Stimulated activated CD4-positive, alpha-beta T cell treated with anti-CD3 and anti-CD28 coated beads, Interleukin-2, amount 100 ng/mL, for 4 hours (primary cell): ENCODE measurements around the gene YARS1.

ENCODE experiments used
- DNase-seq: peaks from one replicate; pipeline ENCODE4 v3.0.0-alpha.2; 2020; ENCODE audit warnings: low read depth

Gene YARS1

DNA sequence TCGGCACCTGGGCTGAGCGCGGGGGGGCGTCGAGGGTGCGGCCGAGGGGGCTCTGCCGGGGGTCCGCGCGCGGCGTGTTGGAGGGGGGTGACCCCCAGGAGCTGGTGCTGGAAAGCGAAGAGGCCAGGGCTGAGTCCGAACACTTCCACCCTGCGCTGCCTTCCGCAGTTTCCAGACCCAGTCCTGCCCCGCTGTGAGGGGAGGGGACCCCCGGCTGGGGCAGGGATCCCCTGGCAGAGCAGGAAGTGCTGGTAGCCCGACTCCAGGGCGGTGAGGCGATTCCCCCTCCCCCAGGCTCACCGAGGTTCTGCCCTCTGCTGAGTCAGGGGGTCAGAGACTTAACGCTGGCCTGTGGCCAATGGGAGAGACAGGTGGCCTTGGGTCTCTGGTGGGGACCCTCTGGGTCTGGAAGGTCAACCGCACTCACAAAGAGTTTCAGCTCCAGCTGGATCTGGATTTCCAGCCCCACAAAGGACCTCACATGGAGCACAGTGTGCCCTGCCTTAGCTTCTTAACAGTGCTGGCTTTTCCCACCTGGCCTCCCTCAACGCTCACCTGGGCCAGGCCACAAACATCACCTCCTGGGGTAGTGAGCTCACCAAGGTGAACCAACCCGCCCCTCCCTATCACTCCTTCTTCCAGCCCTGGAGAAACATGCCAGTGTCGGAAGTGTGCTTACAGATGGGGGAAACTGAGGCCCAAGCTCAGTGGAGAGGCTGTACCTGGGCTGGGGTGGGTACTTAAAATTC is 74.8 kb downstream of the YARS1 start:
- DNase-seq = no peak

DNA sequence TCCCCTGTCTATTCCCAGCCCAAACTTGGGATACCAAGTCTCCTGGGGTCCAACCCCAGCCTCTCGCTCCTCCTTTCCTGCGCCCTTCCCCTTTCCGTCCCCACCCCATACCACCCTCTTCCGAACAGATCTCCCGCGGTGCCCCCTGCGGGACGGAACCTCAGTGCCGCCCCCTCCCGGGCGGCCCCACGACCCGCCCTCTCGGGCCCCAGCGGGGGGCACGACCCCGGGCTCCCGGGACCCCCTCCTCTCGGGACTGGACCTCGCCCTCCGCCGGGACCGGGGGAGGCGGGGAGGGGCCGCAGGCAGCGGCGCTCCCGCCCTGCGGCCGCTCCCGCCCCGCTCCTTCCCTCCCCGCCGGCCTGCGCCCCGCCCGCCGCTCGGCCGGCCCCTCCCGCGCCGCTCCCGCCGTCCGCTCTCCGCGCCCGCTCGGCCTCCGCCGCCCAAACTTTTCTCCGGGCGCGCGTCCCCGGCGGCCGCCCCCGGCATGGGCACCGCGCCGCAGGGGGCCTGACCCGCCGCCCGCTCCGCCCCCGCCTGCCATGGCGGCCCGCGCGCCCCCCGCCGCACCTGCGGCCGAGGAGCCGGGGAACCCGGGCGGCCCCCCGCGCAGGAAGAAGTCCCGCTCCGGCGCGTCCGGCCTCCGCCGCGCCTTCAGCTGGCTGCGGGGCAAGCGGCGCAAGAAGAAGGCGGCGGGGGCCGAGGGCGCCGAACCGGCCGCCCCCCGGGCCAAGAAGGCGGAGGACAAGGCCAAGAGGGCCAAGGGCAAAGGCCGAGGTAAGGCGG is 75.6 kb downstream of the YARS1 start:
- no peak for DNase-seq

DNA sequence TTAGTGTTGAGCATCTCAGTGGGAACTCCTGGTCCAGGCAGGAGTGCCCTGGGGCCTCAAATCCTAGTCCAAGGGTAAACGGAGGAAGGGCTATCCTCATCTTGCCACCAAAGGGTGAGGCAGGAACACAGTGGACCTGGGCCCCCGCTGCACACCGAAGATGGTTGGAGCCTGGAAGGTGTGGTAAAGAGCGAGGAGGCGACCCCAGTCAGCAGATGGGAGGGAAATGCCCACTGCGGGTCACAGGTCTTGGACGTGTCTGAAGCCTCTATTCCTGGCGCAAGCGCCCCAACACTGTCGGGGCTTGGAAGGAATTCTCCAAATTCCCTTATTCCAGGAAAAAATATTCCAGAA is 76.1 kb downstream of the YARS1 start:
- no peak for DNase-seq

DNA sequence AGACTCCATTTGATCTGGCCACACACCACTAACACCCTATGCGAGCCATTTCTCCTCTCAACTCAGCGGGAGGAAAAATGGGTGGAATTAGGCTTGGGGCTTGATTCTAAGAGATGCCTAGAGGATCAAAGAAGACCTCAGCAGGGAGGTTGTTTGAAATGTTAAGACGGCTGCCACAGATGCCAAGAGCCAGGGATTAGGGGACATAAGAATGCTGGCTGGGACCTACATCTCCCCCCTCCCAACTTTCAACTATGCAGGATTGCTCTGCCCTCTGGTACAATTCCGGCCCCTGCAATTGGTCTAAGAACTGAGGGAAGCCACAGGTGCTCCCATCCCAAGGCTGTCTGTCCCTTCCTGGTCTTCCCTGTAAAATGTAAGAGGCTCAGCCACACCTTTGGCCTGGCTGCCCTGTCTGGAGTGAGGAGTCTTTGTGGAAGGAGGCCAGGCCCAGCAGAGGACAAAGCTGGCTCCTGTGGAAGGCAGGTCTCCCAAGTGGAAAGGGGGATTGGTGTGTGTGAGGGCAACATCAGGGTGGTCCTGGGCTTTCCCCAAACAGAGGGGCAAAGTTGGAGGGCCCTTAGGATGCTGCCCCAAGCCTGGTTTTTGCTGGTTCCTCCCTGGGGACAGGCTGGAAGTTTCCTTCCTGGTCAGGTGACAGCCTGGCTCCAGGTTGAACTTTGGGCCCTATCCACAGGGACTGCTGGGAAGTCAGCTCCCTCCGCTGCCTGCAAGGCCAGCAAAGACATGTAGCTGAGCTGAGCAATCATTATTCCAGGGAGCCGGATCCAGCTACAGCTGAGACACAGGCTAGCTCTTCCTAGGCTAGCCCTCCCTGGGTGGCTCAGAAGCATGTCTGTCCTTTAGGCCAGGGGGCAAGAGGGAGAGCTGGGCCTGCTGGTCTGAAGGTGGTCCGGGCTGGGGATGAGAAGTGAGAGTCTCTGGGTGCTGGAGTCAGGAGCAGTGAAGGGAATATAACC is 80.1 kb downstream of the YARS1 start:
- no peak for DNase-seq

DNA sequence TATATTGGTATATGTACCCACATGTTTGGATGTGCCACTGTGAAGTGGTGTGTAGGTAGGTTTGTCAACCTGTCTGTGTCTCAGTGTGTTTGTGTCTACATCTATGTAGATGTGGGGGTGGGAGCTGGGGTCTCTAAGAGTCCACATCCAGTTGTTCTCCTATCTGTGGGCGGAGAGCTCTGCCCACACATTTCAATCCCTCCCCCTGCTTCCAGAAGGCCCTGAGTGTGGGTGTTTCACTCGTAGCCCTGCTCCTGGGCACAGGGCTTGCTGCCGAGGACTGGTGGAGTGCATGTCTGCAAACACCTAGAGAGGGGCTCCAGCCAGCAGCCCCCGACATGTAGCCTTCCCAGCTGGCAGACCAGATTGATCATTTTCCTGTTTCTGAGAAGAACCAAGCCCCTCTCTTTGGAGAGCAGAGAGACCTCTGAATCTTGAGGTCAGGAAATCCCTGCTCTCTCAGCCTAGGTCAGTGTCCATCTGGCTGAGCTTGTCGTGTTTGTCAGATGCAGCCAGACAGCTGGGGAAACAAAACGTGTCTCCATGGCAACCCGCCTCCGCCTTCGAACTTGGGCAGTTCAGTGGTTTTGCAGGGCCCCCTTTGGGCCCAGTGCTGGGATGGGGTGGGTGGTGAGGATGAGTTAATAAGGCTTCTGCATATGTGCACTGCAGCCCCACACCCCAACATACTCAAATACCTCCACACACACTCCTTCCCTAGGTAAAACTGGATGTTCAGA is 83.4 kb downstream of the YARS1 start:
- no peak for DNase-seq

DNA sequence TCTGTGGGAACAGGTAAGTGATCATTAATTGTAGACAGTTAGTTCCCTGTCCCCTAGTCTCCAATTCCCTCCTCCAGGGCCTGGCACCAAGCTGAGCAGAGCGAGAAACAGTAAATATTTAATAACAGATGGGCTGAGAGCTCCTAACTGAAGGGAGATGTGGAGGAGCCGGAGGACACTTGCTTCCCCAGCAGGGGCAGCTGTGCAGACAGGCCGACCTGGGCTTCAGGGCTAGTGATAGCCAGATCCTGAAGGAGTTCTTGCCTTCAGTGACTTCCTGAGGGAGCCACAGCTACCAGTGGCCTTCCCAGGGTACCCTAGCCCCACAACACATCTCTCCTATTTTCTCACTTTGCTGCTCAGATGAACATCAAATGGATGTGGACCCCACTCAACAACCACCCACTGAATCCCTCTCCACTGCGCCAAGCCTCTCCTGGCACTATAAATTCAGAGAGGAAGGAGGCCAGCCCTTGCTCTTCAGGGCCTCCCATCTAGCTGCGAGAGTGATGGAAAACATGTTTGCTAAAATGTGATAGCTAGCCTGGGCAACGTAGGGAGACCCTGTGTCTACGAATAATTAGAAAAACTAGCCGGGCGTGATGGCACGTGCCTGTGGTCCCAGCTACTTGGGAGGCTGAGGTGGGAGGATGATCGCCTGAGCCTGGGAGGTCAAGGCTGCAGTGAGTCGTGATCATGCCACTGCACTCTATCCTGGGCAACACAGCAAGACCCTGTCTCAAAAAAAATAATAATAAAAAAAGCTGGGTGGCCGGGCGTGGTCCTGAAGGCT is 87.7 kb downstream of the YARS1 start:
- DNase-seq = no peak

DNA sequence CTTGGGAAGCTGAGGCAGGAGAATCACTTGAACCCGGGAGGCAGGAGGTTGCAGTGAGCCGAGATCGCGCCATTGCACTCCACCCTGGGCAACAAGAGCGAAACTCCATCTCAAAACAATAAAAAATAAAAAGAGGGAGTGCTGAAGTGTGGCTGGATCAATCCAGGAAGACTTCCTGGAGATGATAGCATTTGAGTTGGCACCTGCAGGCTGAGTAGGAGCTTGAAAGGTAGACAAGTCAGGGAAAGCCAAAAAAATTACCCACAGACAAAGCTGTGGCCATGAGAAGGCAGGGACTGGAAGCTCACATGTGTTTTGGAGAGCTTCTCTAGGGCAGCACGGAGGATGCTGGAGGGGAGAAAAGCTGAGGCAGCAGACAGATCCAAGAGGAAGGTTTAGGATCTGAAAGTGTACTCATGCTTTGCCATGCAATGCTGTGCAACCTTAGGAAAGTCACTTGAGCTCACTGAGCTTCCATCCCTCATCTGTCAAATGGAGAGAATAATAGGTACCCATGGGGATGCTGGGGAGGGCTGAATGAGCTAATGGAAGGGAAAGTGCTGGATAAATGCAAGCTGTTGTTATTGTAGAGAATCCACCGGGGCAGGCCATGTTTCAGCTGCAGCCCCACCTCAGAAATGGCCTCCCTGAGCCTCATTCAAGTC is 88.6 kb downstream of the YARS1 start:
- DNase-seq = no peak

DNA sequence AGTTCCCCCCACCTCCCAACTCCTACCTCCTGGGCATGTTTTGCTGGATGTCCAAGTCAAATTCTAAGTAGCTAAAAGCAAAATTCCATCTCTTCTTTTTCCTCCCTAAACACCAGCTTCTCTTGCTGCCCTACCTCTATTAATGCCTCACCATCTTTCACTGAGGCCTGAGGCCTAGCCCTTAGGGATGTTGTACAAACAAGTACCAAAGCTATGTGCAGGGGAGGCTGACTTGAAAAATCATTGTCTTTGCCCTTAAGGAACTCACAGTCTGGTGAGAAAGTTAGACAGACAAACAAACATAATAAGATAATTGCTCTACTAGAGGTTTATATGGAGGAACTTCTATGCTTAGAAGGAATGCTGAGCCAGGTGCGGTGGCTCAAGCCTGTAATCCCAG is 89.3 kb downstream of the YARS1 start:
- DNase-seq = no peak

DNA sequence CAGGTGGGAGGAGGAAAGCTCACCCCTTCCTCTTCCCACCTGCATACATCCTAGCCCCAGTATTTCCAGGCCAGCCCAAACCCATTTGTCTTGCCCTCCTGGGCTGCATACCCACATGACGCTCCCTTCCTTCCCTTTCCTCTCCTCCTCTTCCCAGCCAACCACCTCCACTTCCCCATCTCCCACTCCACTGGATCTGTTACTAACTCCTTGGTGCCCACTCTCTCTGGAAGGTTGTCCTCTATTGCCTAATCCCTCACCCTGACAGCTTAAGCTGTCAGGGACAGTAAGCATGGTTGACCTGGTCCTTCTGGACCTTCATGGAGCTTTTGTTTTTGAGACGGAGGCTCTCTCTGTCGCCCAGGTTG is 91.6 kb downstream of the YARS1 start:
- no peak for DNase-seq
